Thyroid gland (tissue), 4 donors: ENCODE results near the gene ARHGEF33.

Source experiments
- CTCF ChIP-seq, 6 experiments: fragments of 200-600 bp in 3 of 6; fragments of 450-650 bp in 3 of 6; sonication (generic) in 3 of 6; IDR thresholded peaks; one replicate each; pipeline ENCODE4 v1.5.1; 2016 to 2019; ENCODE audit warnings: antibody characterized with exemption in 6 of 6, mild to moderate bottlenecking in 2 of 6, inconsistent platforms in 1 of 6, moderate library complexity in 1 of 6
- POLR2A ChIP-seq, 2 donors: fragments of 450-650 bp; IDR thresholded peaks; one replicate each; pipeline ENCODE4 v1.6.1; 2017; ENCODE audit warnings: antibody characterized with exemption in 2 of 2, mild to moderate bottlenecking in 2 of 2, moderate library complexity in 1 of 2

- no peak for TF ChIP-seq CTCF (IDR thresholded peaks at IDR 0.05)
- no peak for TF ChIP-seq POLR2A (IDR thresholded peaks at IDR 0.05)
Observed at GRCh38 chr2:38887902-38888554, 1.6 kb upstream of the ARHGEF33 start.
